ENCODE results near the gene PRLR.
"Not testable (repeated sequence)": the region's sequence is repeated elsewhere in the genome, so short reads cannot be mapped to it uniquely, and the experiment has no call there.

Gene PRLR

DNA sequence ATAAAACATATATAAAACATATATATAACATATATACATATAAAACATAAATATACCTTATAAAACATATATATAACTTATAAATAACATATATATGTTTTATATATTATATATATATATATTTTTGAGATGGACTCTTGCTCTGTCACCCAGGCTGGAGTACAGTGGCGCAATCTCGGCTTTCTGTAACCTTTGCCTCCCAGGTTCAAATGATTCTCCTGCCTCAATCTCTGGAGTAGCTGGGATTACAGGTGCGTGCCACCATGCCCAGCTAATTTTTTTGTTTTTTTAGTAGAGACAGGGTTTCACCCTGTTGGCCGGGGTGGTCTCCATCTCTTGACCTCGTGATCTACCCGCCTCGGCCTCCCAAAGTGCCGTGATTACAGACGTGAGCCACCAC is 128.6 kb downstream of the PRLR start:
- H3K9me3 Mint-ChIP-seq; H3K36me3 Mint-ChIP-seq (ENCODE audit: low read depth); H3K4me1 Mint-ChIP-seq (ENCODE audit: low read depth); H3K4me3 Mint-ChIP-seq; H3K27me3 Mint-ChIP-seq; H3K27ac Mint-ChIP-seq; intact Hi-C loops (cut with micrococcal nuclease): not testable (repeated sequence)

DNA sequence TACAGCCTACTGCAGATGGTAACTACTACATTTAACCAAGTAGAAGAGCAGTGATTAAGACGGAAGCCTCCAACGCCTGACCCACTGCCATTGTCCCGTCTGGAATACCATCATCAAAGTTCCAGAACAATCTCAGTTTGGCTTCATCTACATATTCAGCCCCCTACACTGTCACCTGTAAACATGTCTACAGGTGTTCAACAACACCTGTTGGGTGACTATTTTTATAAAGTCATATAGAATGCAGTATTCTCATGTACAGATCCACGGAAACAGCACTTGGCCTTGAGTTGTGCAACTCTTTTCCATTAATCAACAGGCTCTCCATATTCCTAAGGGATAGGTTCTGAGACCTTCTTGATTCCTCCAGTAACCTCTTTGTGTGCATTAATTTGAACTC is 129.3 kb downstream of the PRLR start:
- intact Hi-C loops (cut with micrococcal nuclease): no loop called here
- no peaks in the 10 kb centered on the region for H3K27me3 Mint-ChIP-seq
- H3K36me3 Mint-ChIP-seq (ENCODE audit: low read depth): no peaks in the 10 kb centered on the region
- H3K9me3 Mint-ChIP-seq: no peaks in the 10 kb centered on the region
- no peak overlapping the region for H3K27ac Mint-ChIP-seq
- no peak overlapping the region for H3K4me3 Mint-ChIP-seq
- H3K4me1 Mint-ChIP-seq (ENCODE audit: low read depth): no peaks in the 10 kb centered on the region

DNA sequence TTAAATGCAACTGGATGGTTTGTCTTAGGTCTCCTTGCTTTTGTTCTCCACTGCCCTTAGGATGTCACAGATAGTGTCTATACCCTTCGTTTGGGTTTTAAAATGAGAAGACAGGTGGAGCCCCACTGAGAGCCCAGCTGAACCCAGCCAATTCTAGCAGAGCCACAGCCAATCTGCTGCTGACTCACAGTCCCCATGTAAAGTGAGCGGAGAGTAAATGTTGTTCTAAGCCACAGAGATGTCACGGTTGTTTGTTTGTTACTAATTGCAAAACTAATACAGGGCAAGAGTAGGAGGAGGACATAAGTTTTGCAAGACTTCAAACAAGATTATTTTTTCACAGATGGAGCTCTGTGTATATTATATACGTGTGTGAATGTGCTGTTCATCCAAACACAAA is 132.1 kb downstream of the PRLR start:
- Mint-ChIP-seq H3K4me1 (ENCODE audit: low read depth) (no peaks in the 10 kb centered on the region), H3K4me3 (no peak overlapping the region)
- intact Hi-C loops (cut with micrococcal nuclease): no loop called here

DNA sequence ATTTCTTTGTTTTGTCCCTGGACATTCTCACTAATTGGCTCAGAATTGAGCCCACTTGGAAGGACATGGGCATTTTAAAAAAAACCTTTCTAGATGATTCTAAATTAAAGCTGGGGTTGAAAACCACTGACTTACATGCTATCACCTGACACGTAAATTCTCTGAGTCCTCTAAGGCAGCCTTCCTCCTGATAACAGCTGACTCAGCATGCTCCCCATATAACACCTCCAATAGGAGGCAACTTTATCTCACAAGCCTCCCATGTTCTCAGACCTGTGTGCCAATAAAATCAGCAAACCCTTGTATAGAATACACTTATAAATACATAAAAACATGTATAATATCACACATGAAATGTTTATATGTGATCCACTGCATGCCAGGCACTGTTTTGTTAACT is 133.4 kb downstream of the PRLR start:
- Mint-ChIP-seq H3K36me3 (ENCODE audit: low read depth) (no peaks in the 10 kb centered on the region), H3K4me1 (ENCODE audit: low read depth) (no peaks in the 10 kb centered on the region), H3K4me3 (no peak overlapping the region), H3K27me3 (no peaks in the 10 kb centered on the region), H3K9me3 (no peaks in the 10 kb centered on the region), H3K27ac (no peak overlapping the region)
- intact Hi-C loops (cut with micrococcal nuclease): no loop called here

More for the DNA sequence above, 132.1 kb downstream of the PRLR start:
- no peak overlapping the region for H3K27ac Mint-ChIP-seq
- no peaks in the 10 kb centered on the region for H3K27me3 Mint-ChIP-seq
- no peaks in the 10 kb centered on the region for H3K9me3 Mint-ChIP-seq
- no peaks in the 10 kb centered on the region for H3K36me3 Mint-ChIP-seq (ENCODE audit: low read depth)

DNA sequence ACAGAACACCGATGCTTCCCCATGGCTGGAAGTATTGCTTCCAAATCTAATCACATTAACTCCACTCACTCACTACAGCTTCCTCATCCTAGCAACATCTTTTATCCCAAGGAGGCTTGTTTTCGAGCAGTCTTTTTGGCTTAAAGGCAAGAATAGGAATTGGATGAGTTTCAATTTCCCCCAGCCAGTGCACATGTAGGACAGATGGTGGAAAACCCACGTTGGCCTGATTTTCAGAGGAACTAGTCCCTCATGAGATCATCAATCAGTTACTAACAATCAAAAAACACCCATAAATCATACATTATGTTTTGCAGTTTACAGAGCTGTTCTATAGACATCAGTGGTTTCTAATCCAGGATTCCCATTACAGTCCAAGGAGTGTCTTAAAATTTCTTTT is 134.1 kb downstream of the PRLR start:
- Mint-ChIP-seq H3K27me3 (no peaks in the 10 kb centered on the region), H3K4me1 (ENCODE audit: low read depth) (no peaks in the 10 kb centered on the region), H3K27ac (no peak overlapping the region), H3K9me3 (no peaks in the 10 kb centered on the region), H3K4me3 (no peak overlapping the region), H3K36me3 (ENCODE audit: low read depth) (no peaks in the 10 kb centered on the region)
- intact Hi-C loops (cut with micrococcal nuclease): no loop called here

DNA sequence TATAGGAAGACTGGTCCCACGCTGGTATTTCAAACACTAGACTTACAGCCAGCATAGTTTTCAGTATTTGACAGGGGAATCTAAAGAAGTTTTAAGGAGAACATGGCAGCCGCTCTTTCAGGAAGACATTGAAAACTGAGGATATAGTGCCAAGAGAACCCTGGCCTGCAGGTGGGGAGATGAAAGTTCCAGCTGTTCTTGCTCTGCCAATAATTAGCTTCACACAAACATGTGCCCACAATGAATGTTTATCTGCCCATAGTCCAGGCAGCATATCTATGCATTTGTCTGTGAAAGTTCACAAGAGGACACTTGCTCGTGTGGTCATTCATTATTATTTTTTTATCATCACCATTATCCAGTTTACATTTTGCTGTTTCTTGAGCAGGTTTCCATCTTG is 134.9 kb downstream of the PRLR start:
- Mint-ChIP-seq H3K9me3 (no peaks in the 10 kb centered on the region), H3K4me3 (no peak overlapping the region)
- intact Hi-C loops (cut with micrococcal nuclease): no loop called here

DNA sequence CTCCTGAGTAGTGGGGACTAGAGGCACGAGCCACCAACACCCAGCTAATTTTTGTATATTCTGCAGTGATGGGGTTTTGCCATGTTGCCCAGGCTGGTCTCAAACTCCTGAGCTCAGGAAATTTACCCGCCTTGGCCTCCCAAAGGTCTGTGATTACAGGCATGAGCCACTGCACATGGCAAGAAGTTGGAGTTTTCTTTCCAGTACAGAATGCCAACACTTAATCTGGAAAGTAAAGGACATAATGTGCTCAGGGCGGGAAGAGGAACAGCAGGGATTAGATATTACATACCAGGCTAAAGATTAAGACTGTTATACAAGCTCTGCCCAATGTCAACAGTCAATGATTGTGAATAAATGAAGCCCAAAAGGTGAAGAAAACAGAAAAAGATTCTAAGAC is 135.3 kb downstream of the PRLR start:
- Mint-ChIP-seq H3K9me3 (no peaks in the 10 kb centered on the region), H3K36me3 (ENCODE audit: low read depth) (no peaks in the 10 kb centered on the region), H3K27ac (no peak overlapping the region), H3K4me3 (no peak overlapping the region), H3K4me1 (ENCODE audit: low read depth) (no peaks in the 10 kb centered on the region), H3K27me3 (no peaks in the 10 kb centered on the region)
- intact Hi-C loops (cut with micrococcal nuclease): no loop called here

More for the DNA sequence above, 134.9 kb downstream of the PRLR start:
- Mint-ChIP-seq H3K4me1 (ENCODE audit: low read depth) (no peaks in the 10 kb centered on the region), H3K27ac (no peak overlapping the region), H3K27me3 (no peaks in the 10 kb centered on the region), H3K36me3 (ENCODE audit: low read depth) (no peaks in the 10 kb centered on the region)

DNA sequence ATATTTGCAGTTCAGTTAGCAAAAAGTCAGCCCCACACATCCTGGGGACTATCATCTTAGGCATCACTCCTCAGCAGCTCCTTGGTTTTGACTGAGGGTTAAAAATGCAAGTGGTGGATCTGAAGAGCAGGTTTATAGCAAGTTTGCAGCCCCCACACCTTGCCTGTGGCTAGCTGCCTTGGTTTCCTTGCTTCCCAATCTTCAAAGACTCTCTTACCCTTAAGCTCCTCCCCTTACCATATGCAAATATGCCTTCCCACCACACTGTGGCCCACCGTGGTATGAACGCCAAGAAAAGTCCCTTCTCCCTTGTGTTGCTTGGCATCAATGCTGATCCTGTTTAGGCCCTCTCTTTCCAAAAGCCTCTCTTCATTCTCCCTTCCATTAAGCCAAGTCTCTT is 137.6 kb downstream of the PRLR start:
- Mint-ChIP-seq H3K4me1 (ENCODE audit: low read depth) (no peaks in the 10 kb centered on the region), H3K36me3 (ENCODE audit: low read depth) (no peaks in the 10 kb centered on the region), H3K4me3 (no peak overlapping the region), H3K27ac (no peak overlapping the region), H3K27me3 (no peaks in the 10 kb centered on the region), H3K9me3 (no peaks in the 10 kb centered on the region)
- intact Hi-C loops (cut with micrococcal nuclease): no loop called here

DNA sequence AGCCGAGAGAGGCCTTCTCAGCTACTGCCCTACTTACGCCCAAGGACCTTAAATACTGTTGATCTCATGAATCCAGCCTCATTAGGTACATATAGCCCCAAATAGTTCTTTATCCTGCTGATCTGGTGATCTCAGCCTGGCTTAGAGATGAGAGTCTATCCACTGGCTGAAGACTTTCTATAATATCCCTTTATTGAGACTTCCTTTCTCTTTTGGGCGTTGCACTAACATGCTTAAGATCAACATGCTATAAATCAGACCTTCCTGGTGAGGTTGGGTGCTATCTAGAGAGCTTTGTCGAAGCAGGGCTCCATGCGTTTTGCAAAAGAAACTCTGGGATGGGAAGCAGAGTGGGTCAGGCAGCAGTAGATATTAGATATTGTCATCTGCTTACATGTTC is 138.6 kb downstream of the PRLR start:
- Mint-ChIP-seq H3K9me3 (no peaks in the 10 kb centered on the region), H3K4me1 (ENCODE audit: low read depth) (no peaks in the 10 kb centered on the region), H3K27ac (no peak overlapping the region), H3K27me3 (no peaks in the 10 kb centered on the region), H3K36me3 (ENCODE audit: low read depth) (no peaks in the 10 kb centered on the region), H3K4me3 (no peak overlapping the region)
- intact Hi-C loops (cut with micrococcal nuclease): no loop called here

DNA sequence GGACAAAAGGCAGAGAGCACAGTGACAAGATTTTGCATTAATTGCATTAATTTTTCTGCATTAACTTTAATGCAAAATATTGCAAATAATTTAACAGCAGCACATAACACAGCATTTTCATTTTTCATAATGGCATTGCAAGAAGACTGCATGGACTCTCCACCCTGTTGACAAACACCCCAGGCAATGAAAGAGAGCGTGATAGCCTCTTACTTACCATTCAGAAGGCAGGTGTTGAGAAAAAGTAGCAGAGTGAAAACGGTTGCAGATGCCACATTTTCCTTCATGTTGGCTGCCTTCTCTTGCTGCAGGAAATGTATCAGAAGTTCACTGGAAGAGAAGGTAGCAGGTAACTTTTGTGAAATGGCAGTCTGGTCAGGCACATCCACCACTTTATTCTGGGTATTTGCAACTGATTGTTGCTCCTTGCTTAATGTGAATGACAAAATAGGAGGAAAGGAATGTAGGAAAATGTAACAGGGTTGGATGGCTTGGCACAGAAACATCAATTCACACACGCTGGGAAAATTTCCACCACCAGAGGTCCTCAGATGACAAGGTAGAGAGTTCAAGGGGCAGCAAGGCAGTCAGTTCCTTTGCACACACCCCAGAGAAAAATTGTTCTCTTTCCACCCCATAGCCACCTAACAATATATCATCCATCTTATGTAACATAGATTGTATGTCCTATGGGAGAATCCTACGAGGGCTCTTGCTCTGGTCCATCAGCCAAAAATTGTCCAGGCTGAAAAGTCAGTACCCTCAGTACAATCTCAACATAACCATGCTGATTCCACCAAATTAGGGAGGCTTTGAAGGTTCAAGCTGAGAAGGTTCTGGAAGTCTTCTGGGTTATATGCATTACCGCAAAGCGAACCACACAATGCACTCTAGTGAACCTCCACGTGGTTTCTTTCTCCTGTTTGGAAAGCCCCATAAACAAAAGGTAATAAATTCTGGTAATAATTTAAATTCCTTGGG is 140.7 kb downstream of the PRLR start:
- Mint-ChIP-seq H3K9me3 (no peaks in the 10 kb centered on the region), H3K4me3 (no peak overlapping the region), H3K27ac (no peak overlapping the region), H3K36me3 (ENCODE audit: low read depth) (no peaks in the 10 kb centered on the region), H3K4me1 (ENCODE audit: low read depth) (no peaks in the 10 kb centered on the region), H3K27me3 (no peaks in the 10 kb centered on the region)
- intact Hi-C loops (cut with micrococcal nuclease): loop anchor here (1.0 to 5.0 kb wide), 6 partner anchors 94 to 837 kb away; no protein-coding TSS in a partner anchor

DNA sequence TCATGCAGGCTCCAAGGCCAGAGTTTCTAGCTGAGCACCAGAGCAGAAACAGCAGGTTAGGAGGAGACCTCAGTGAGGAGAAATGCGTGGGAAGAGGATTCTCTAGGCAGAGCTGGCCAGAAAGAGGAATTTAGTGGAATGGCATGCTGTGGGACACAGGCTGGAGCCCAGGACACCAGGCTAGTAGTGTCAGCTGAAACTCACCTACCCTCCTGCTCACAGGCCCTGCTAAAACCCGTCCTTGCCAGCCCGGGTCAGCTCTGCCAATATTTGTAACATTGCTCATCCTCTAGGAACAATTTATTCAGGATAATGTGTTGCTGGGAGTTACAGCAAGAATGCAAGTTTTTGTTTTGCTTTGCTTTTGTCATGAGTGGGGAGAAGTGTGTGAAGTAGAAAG is 142.3 kb downstream of the PRLR start:
- no peaks in the 10 kb centered on the region for H3K9me3 Mint-ChIP-seq
- H3K4me1 Mint-ChIP-seq (ENCODE audit: low read depth): no peaks in the 10 kb centered on the region
- no peaks in the 10 kb centered on the region for H3K27me3 Mint-ChIP-seq
- no peak overlapping the region for H3K4me3 Mint-ChIP-seq
- H3K27ac Mint-ChIP-seq: no peak overlapping the region
- no peaks in the 10 kb centered on the region for H3K36me3 Mint-ChIP-seq (ENCODE audit: low read depth)
- intact Hi-C loops (cut with micrococcal nuclease): loop anchor here (2.0 to 5.0 kb wide), 3 partner anchors 349 to 839 kb away; no protein-coding TSS in a partner anchor

DNA sequence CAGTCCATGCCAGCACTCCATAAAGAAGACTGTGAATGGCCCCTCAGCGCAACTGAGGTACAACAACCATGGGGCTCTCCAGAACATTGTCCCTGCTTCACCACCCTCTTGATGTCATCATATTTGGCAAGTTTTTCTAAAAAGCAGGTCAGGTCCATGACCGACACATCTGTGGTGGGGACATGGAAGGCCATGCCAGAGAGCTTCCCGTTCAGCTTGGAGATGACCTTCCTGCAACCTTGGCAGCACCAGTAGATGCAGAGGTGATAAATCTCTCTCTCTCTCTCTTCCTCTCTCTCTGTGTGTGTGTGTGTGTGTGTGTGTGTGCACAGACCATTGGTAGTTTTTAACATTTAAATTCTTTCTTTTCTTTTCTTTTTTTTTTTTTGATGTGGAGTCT is 147.1 kb downstream of the PRLR start:
- H3K4me1 Mint-ChIP-seq (ENCODE audit: low read depth): no peaks in the 10 kb centered on the region
- intact Hi-C loops (cut with micrococcal nuclease): no loop called here
- peaks cover 6% of the 10 kb centered on the region for H3K36me3 Mint-ChIP-seq (ENCODE audit: low read depth)
- no peaks in the 10 kb centered on the region for H3K9me3 Mint-ChIP-seq
- no peak overlapping the region for H3K4me3 Mint-ChIP-seq
- no peaks in the 10 kb centered on the region for H3K27me3 Mint-ChIP-seq
- H3K27ac Mint-ChIP-seq: no peak overlapping the region

DNA sequence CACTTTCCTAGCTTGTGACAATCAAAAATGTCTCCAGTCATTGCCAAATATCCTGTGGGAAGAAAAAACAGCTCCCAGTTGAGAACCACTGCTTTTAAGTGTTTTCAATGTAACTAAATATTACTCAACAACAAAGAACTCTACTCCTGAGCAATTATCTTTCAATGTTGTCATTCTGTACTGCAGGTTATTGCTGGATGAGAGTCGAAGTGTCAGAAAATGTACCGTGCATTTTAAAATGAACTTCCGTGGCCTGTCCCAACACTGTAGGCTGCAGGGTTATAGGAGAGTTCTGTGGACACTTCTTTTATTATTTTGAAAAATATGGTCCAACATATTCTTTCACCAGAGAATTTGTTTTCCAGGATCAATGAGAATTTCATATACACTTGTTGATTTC is 147.8 kb downstream of the PRLR start:
- no peaks in the 10 kb centered on the region for H3K9me3 Mint-ChIP-seq
- H3K36me3 Mint-ChIP-seq (ENCODE audit: low read depth): peaks cover 6% of the 10 kb centered on the region
- H3K4me3 Mint-ChIP-seq: no peak overlapping the region
- no peaks in the 10 kb centered on the region for H3K4me1 Mint-ChIP-seq (ENCODE audit: low read depth)
- H3K27ac Mint-ChIP-seq: no peak overlapping the region
- H3K27me3 Mint-ChIP-seq: no peaks in the 10 kb centered on the region
- intact Hi-C loops (cut with micrococcal nuclease): no loop called here

DNA sequence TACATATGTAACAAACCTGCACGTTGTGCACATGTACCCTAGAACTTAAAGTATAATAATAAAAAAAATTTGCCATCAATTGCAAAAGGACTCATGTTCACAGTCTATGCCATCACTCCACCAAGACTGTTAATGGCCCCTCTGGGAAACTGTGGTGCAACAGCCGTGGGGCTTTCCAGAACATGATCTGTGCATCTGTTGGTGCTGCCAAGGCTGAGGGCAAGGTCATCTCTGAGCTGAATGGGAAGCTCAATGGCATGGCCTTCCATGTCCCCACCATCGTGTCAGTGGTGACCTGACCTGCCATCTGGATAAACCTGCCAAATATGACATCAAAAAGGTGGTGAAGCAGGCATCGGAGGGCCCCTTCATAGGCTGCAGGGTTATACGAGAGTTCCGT is 149.2 kb downstream of the PRLR start:
- Mint-ChIP-seq H3K36me3 (ENCODE audit: low read depth) (peaks cover 11% of the 10 kb centered on the region), H3K27me3 (no peaks in the 10 kb centered on the region), H3K9me3 (no peaks in the 10 kb centered on the region), H3K4me3 (no peak overlapping the region), H3K27ac (no peak overlapping the region), H3K4me1 (ENCODE audit: low read depth) (no peaks in the 10 kb centered on the region)
- intact Hi-C loops (cut with micrococcal nuclease): no loop called here

DNA sequence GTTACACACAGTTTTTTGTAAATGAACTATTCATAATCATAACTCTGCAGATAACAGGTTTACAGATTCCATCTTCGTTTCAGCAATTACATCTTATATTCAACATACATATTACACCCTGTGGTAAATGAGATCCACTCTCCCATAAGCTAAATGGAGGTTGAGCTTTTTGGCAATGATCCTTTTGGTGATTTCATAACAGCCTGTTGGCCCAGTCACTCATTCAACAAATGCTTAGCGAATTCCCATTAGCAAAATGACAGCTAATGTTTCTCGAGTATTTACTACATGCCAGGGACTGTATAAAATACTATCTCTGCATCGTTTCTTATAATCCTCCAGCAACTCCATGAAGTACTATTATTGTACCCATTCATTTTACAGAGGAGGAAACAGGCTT is 157.1 kb downstream of the PRLR start:
- Mint-ChIP-seq H3K9me3 (no peaks in the 10 kb centered on the region), H3K4me1 (ENCODE audit: low read depth) (no peaks in the 10 kb centered on the region), H3K36me3 (ENCODE audit: low read depth) (peaks cover 7% of the 10 kb centered on the region), H3K27me3 (no peaks in the 10 kb centered on the region), H3K27ac (no peak overlapping the region), H3K4me3 (no peak overlapping the region)
- intact Hi-C loops (cut with micrococcal nuclease): no loop called here

Data from dendritic cell treated with granulocyte-macrophage colony-stimulating factor and Interleukin-4, amounts not matched to agents 40 ng/mL and 50 ng/mL, for 4 days (primary cell).